Esophagus squamous epithelium (tissue), 5 donors: Measurements from ENCODE around the gene MYO18B. TPM values are rescaled to one million over a fixed set of nuclear protein-coding genes. Genes with fewer than 3 reads are reported as not detected.

Experiments
- DNase-seq: peaks from one replicate; lab custom pipeline; 2025; lab: John Stamatoyannopoulos, UW
- H3K27ac ChIP-seq, 4 donors: fragments of 200-600 bp; sonication (generic); one replicate each; pipeline ENCODE4 v1.5.1; 2016 to 2019; ENCODE audit warnings: mild to moderate bottlenecking in 1 of 4
- H3K27me3 ChIP-seq, 4 donors: fragments of 200-600 bp; sonication (generic); 1 replicate in 3 of 4; 2 replicates in 1 of 4; pipeline versions ENCODE4 v1.5.1 to v1.6.0; 2017 to 2021; ENCODE audit warnings: antibody characterized with exemption in 1 of 4
- H3K36me3 ChIP-seq, 3 donors: fragments of 200-600 bp; sonication (generic); one replicate each; pipeline ENCODE4 v1.5.1; 2016 to 2019
- H3K4me1 ChIP-seq, 3 donors: fragments of 200-600 bp; sonication (generic); one replicate each; pipeline ENCODE4 v1.5.1; 2017 to 2019
- H3K4me3 ChIP-seq, 4 donors: fragments of 200-600 bp; sonication (generic); 1 replicate in 3 of 4; 2 replicates in 1 of 4; pipeline ENCODE4 v1.5.1; 2016 to 2019; ENCODE audit warnings: mild to moderate bottlenecking in 2 of 4, moderate library complexity in 1 of 4
- H3K9me3 ChIP-seq, 3 donors: fragments of 200-600 bp; sonication (generic); one replicate each; pipeline ENCODE4 v1.5.1; 2016 to 2019
- CTCF ChIP-seq, 6 experiments: fragments of 450-650 bp in 4 of 6; fragments of 200-600 bp in 2 of 6; sonication (generic) in 2 of 6; IDR thresholded peaks; one replicate each; pipeline ENCODE4 v1.5.1; 2016 to 2019; ENCODE audit warnings: antibody characterized with exemption in 6 of 6, mild to moderate bottlenecking in 4 of 6, moderate library complexity in 4 of 6
- POLR2A ChIP-seq, 4 donors: fragments of 450-650 bp; IDR thresholded peaks; one replicate each; pipeline ENCODE4 v1.6.1; 2017; ENCODE audit warnings: antibody characterized with exemption in 4 of 4, mild to moderate bottlenecking in 4 of 4, moderate library complexity in 3 of 4
- WGBS, 2 donors: methylation state at CpG; one replicate each; pipeline ENCODE4 v1.1.5; 2018; 5-methylcytosine and 5-hydroxymethylcytosine counted together
- intact Hi-C: fragments of 100-400 bp; cut with DNase I; formaldehyde crosslinking; loops from one replicate; pipeline ENCODE4 v1.15.0; 2022
- total RNA-seq, 4 donors: library from RNA; depleted of rRNA; stranded (reverse); fragments of >200 nt; gene quantifications; one replicate each; pipeline ENCODE4 v1.1.0, GENCODE V29; 2016
- donor health status: DM: yes; HTN: yes; CAD: no.

The MYO18B gene
- total RNA-seq, 4 donors from 2014 or later = 0.06 to 2.5 (median 0.17) TPM

- Histone ChIP-seq H3K9me3 (no peaks in the 10 kb centered on the region), H3K27me3 (peaks cover 0 to 7% (median 0%) of the 10 kb centered on the region in 4 donors), H3K4me3 (no peak overlapping the region), H3K27ac (no peak overlapping the region), H3K4me1 (no peaks in the 10 kb centered on the region), H3K36me3 (no peaks in the 10 kb centered on the region)
- 59 to 67% methylated on average over 4 of the region's 4 CpGs for WGBS, 2 donors
- no peak for DNase-seq
- TF ChIP-seq POLR2A (IDR thresholded peaks at IDR 0.05) (no peak), CTCF (IDR thresholded peaks at IDR 0.05) (no peak)
- intact Hi-C loops = no loop called here
These were observed 154.1 kb downstream of the MYO18B start for GRCh38 chr22:25896098-25896497.

GRCh38 chr22:25896592-25896991 lies 154.6 kb downstream of the MYO18B start:
- no peak for DNase-seq
- TF ChIP-seq CTCF (IDR thresholded peaks at IDR 0.05) (no peak), POLR2A (IDR thresholded peaks at IDR 0.05) (no peak)
- Histone ChIP-seq H3K9me3 (no peaks in the 10 kb centered on the region), H3K4me1 (no peaks in the 10 kb centered on the region), H3K4me3 (no peak overlapping the region), H3K36me3 (no peaks in the 10 kb centered on the region), H3K27ac (no peak overlapping the region), H3K27me3 (peaks cover 0 to 5% (median 0%) of the 10 kb centered on the region in 4 donors)
- intact Hi-C loops = no loop called here
- 67 to 80% methylated on average over 2 of the region's 2 CpGs for WGBS, 2 donors

- no peak overlapping the region for H3K27ac ChIP-seq
- H3K9me3 ChIP-seq = no peaks in the 10 kb centered on the region
- no peaks in the 10 kb centered on the region for H3K4me1 ChIP-seq
- intact Hi-C loops = no loop called here
- TF ChIP-seq CTCF (IDR thresholded peaks at IDR 0.05) (no peak), POLR2A (IDR thresholded peaks at IDR 0.05) (no peak)
- 63 to 72% methylated on average over 9 to 10 of the region's 11 CpGs for WGBS, 2 donors
- H3K36me3 ChIP-seq = no peaks in the 10 kb centered on the region
- H3K27me3 ChIP-seq = peaks cover 0 to 10% (median 0%) of the 10 kb centered on the region in 4 donors
- DNase-seq = no peak
- H3K4me3 ChIP-seq = no peak overlapping the region
These were observed 156.8 kb downstream of the MYO18B start for GRCh38 chr22:25898707-25899365.

- no peak for DNase-seq
- no peak overlapping the region for H3K4me3 ChIP-seq
- no peaks in the 10 kb centered on the region for H3K36me3 ChIP-seq
- H3K27ac ChIP-seq = no peak overlapping the region
- TF ChIP-seq CTCF (IDR thresholded peaks at IDR 0.05) (no peak), POLR2A (IDR thresholded peaks at IDR 0.05) (no peak)
- peaks cover 0 to 10% (median 0%) of the 10 kb centered on the region in 4 donors for H3K27me3 ChIP-seq
- no peaks in the 10 kb centered on the region for H3K9me3 ChIP-seq
- H3K4me1 ChIP-seq = no peaks in the 10 kb centered on the region
- intact Hi-C loops = no loop called here
- WGBS, 2 donors = 50 to 82% methylated on average over 1 of the region's 1 CpG
These were observed 157.6 kb downstream of the MYO18B start for GRCh38 chr22:25899566-25899965.

- Histone ChIP-seq H3K27me3 (peaks cover 0 to 10% (median 0%) of the 10 kb centered on the region in 4 donors), H3K4me1 (no peaks in the 10 kb centered on the region), H3K4me3 (no peak overlapping the region), H3K27ac (no peak overlapping the region), H3K36me3 (no peaks in the 10 kb centered on the region), H3K9me3 (no peaks in the 10 kb centered on the region)
- WGBS, 2 donors = 87 to 95% methylated on average over 3 of the region's 3 CpGs
- TF ChIP-seq POLR2A (IDR thresholded peaks at IDR 0.05) = no peak
- no peak for TF ChIP-seq CTCF (IDR thresholded peaks at IDR 0.05)
- intact Hi-C loops = no loop called here
- no peak for DNase-seq
These were observed 158.4 kb downstream of the MYO18B start for GRCh38 chr22:25900390-25900789.
